DMS53 (cell line): ENCODE results near the gene CMKLR1.

Source experiments
- DNase-seq: peaks from one replicate; lab custom pipeline; 2025; lab: John Stamatoyannopoulos, UW

Gene CMKLR1

GRCh38 chr12:108267450-108267849 is 71.7 kb downstream of the CMKLR1 start:
- no peak for DNase-seq

- DNase-seq, result no peak
These were observed 73.0 kb downstream of the CMKLR1 start for GRCh38 chr12:108266131-108266530.

DNA sequence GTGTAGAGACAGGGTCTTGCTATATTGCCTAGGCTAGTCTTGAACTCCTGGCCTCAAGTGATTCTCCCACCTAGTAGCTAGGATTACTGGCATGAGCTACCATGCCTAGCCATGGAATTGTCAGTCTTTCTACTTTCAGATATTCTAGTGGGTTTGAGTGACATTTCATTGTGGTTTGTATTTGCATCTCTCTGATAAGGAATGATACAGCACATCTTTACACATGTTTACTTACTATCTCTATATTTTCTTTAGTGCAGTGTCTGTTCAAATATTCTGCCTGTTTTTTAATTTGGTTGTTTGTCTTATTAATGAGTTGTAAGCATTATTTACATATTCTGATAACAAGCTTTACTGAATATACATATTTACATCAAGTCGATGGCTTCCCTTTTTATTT is 73.6 kb downstream of the CMKLR1 start:
- DNase-seq, result no peak

GRCh38 chr12:108260969-108261368 is 78.1 kb downstream of the CMKLR1 start:
- DNase-seq, result no peak

DNA sequence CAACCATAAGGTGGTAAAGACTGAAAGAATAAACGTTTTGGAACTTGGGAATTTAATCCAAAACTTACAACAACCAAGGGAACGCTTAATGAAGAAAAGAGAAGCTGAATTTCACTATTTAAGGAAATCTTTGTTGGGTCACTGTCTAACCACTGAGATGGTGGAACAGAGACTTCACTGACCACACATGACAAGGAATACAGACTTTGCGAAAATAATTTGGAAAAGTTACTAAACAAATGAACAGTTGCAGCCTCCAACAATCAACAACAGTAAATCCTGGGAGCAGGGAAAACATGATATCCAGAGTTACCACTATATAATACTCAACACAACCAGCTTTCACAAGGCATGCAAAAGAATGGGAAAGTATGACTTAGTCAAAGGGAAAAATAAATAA is 79.1 kb downstream of the CMKLR1 start:
- no peak for DNase-seq

- no peak for DNase-seq
These were observed 81.5 kb downstream of the CMKLR1 start for GRCh38 chr12:108257610-108258106.

DNA sequence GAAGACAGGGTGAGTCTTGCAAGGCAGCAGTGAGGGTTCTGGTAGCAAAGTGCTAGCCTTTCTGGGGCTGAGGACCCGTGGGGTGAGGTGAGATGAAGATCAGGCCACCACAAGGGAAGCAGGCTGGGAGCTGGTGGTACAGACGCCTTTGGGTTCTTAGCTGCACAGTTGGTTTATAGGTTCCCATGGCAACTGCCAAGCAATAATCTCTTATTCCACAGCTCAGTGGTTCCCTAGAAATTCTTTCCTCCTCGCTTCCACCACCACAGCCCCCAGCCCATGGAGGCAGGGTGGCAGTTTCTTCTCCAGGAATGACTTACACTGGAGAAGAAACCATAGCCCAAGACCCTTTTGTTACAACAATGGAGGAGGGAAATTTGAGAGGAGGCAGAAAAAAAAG is 82.1 kb downstream of the CMKLR1 start:
- peak; percentile 14 for DNase-seq

GRCh38 chr12:108255252-108255602 is 83.9 kb downstream of the CMKLR1 start:
- DNase-seq, result no peak

DNA sequence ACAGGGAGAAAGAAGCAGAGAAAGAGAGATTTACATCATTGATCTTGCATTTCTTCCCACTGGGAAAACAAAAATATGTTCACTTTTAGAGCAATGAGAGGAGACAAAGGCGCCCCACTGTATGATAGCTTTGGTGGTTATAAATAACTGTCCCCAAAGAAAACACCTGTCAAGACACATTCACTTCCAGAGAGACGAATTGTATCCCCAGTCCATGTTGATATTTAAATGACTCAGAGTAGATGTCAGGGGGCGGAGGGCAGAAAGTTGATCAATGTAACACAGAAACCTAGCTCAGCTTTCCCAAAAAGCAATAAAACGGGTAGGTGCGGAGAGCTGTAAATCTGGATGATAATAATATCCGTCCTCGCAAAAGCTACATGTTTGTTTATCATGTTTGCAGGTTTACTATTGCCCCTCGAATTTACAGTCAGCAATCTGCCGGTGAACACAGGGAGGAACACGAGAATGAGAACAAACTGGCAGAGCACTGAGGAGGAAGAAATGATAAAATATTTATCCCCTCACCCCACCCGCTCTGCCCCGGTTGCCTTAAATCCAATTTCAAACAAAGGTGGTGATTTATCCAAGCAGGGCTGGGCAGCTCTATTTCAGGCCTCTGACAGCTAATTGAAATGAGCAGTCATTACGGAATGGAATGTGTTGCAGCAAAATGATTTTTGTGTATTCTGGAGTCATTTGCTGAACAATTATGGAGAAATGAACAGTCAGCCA is 84.4 kb downstream of the CMKLR1 start:
- no peak for DNase-seq

GRCh38 chr12:108254030-108254429 is 85.1 kb downstream of the CMKLR1 start:
- no peak for DNase-seq

- no peak for DNase-seq
These were observed 85.6 kb downstream of the CMKLR1 start for GRCh38 chr12:108253540-108253939.

DNA sequence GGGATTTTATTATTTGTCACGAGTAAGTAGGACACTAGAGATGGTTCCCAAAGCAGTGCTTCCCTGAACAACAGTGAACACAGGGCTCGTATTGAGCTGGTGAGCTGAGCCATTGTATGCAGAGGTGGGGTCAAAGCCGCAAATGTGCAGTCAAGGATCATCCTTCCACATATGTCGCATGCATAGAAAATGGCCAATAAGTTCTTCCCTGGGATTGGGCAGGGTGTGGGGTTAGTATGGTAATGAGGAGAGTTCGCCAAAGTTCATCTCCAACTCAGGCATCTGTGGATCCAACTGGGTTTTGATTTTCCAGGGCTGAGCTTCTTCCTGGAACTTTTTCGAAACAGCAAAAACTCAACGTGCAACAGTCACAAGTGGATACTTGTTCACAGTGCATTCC is 86.6 kb downstream of the CMKLR1 start:
- DNase-seq, result no peak

DNA sequence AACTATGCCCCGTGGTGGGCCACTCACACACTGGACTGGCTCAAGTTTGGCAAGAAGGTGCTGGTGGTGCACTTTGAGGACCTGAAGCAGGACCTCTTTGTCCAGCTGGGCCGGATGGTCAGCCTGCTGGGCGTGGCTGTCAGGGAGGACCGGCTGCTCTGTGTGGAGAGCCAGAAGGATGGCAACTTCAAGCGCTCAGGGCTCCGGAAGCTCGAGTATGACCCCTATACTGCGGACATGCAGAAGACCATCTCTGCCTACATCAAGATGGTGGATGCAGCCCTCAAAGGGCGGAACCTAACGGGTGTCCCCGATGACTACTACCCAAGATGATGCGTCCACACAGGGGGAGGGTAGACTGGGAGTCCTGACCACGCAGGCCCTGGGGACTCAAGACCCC is 91.1 kb downstream of the CMKLR1 start:
- DNase-seq, result no peak

DNA sequence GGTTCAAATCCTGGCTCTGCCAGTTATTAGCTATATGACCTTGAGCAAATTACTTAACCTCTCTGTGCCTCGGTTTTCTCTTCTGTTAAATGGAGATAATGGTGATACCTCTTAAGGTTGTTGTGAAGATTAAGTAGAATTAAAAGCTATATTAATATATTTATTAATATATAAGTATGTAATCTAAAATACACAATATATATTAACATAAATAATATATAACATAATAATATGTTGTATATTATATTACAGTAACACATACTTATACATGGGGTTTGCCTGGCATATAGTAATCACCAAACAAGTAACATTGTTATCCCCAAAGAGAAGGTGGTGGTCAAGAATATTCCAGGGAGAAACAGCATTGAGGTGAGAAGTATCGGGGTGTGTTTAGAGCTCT is 92.0 kb downstream of the CMKLR1 start:
- no peak for DNase-seq

- DNase-seq, result no peak
These were observed 97.0 kb downstream of the CMKLR1 start for GRCh38 chr12:108241986-108242703.

DNA sequence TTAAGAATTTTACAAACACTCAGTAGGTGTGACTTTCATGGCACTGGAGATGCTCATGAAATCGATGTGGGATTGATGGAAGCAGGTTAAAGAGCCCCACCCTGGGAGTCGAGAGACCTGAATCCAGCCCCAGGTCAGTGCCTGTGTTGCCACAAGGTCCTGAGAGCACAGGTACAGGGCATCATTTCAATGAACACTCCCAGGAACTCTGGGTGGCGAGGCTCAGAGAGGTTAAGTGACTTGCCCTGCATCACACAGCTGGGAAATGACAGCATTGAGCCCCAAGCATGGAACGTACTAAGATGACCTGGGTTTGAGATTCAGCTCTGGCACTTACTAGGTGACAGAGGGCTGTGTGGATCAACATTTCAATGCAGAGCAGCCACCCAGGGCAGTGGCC is 98.2 kb downstream of the CMKLR1 start:
- no peak for DNase-seq

DNA sequence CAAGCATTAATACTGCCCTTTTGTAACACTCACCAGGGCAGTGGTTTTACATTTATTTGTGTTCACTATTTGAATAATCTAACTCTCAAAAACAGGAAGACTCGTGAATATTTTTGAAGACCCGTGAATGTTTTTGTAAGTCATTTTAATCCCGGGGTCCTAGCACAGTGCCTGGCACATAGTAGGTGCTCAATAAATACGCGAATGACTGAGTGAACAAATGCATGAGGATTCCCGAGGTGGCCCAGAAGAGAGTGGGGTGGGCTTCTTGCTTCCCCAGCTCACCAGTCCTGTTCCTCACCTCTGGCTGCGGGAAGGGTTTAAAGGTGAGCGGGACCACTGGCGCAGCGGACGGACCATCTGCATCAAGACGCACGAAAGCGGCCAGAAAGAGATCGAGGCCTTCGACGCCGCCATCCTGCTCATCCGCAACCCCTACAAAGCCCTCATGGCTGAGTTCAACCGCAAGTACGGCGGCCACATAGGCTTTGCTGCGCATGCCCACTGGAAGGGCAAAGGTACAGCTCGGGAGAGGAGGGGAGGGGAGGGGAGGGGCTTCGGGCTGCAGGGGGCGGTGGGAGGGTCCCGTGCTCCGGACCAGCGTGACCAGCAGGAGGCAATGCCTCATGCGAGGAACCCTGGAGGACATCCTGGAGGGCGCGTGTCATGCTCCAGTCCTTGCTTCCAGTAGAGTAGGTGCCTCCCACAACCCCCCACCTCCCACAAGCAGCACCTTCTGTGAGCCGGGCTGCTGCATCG is 98.9 kb downstream of the CMKLR1 start:
- no peak for DNase-seq

DNA sequence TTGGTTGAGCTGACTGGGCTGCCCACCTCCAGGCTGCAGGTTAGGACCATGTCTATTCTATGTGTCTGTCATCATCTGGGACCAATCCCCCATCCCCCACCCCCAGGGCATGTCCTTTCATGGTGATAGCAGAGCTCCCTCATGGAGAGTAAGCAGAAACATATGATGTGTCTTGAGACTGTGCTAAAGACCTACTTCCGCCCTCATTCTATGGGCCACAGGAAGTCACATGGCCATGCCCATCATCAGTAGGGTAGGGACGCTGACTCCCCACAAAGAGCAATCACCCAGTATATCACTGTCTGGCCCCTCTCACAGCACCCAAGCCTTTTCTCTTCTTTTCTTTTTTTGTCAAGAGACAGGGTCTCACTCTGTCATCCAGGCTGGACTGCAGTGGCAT is 99.7 kb downstream of the CMKLR1 start:
- DNase-seq, result no peak

- DNase-seq, result no peak
These were observed 100.6 kb downstream of the CMKLR1 start for GRCh38 chr12:108238474-108238873.
